Fibroblast of pulmonary artery (primary cell): Measurements from ENCODE around the gene RGN.
"Not testable (repeated sequence)": the region's sequence is repeated elsewhere in the genome, so short reads cannot be mapped to it uniquely, and the experiment has no call there.

ENCODE experiments used
- DNase-seq: peaks from one replicate; pipeline ENCODE4 v3.0.0-alpha.2; 2010; ENCODE audit warnings: low read depth
- H3K4me3 ChIP-seq: replicated peaks from 2 replicates; pipeline ENCODE4 v1.5.1; 2011; ENCODE audit warnings: low read depth, mild to moderate bottlenecking, control low read depth, low read length, moderate library complexity
- CTCF ChIP-seq: IDR thresholded peaks from 2 replicates; pipeline ENCODE4 v1.5.1; 2011; ENCODE audit warnings: mild to moderate bottlenecking, control low read depth, low read length, inconsistent platforms; ENCODE audit errors: missing control alignments

Gene RGN

GRCh38 chrX:47129157-47129898, 51.1 kb downstream of the RGN start:
- TF ChIP-seq CTCF, result no peak
- peak overlapping the region; percentile 72 for H3K4me3 ChIP-seq
- DNase-seq, result peak; percentile 97

GRCh38 chrX:47129899-47130358, 51.7 kb downstream of the RGN start:
- DNase-seq, result no peak
- H3K4me3 ChIP-seq, result peak overlapping the region; percentile 72
- no peak for TF ChIP-seq CTCF

GRCh38 chrX:47133493-47133892, 55.2 kb downstream of the RGN start:
- DNase-seq, result no peak
- H3K4me3 ChIP-seq, result no peak overlapping the region
- no peak for TF ChIP-seq CTCF

GRCh38 chrX:47135650-47136049, 57.4 kb downstream of the RGN start:
- not testable (repeated sequence) for H3K4me3 ChIP-seq
- DNase-seq, result peak; percentile 24

- H3K4me3 ChIP-seq, result no peak overlapping the region
- no peak for DNase-seq
- TF ChIP-seq CTCF, result no peak
These were observed 59.9 kb downstream of the RGN start for GRCh38 chrX:47138171-47138570.
